GM23248 (cell line): ENCODE results near the gene SYNGR1.

Experiments used
- EZH2 ChIP-seq: fragments of 200-600 bp; sonication (generic); IDR thresholded peaks from 2 replicates; pipeline ENCODE4 v1.6.1; 2018; ENCODE audit warnings: antibody characterized with exemption, mild to moderate bottlenecking; ENCODE audit not compliant: insufficient read depth, poor library complexity, severe bottlenecking
- EZH2phosphoT487 ChIP-seq: fragments of 200-600 bp; sonication (generic); IDR thresholded peaks from 2 replicates; pipeline ENCODE4 v1.6.1; 2018; ENCODE audit warnings: antibody characterized with exemption, moderate library complexity, mild to moderate bottlenecking, low read depth; ENCODE audit not compliant: insufficient read depth

GRCh38 chr22:39418696-39419095, 68.9 kb downstream of the SYNGR1 start:
- no peak for TF ChIP-seq EZH2
- no peak for TF ChIP-seq EZH2phosphoT487
